ENCODE data around the gene ADH6.

Gene ADH6

GRCh38 chr4:99207069-99207743, 11.8 kb downstream of the ADH6 start:
- TF ChIP-seq REST (IDR thresholded peaks at IDR 0.05; ENCODE audit: insufficient read depth in 1 of 2, low read depth in 2 of 2, low read length in 2 of 2) (no peak), FOXP2 (optimal IDR thresholded peaks at IDR 0.05; ENCODE audit: borderline replicate concordance, extremely low read depth, extremely low read length, insufficient read depth) (no peak), TAF1 (IDR thresholded peaks at IDR 0.05; ENCODE audit: borderline replicate concordance, insufficient read depth, low read length) (no peak)

- no peak for TF ChIP-seq POLR2AphosphoS5 (IDR thresholded peaks at IDR 0.05; ENCODE audit: low read depth, low read length)
- TF ChIP-seq SIN3A (IDR thresholded peaks at IDR 0.05; ENCODE audit: borderline replicate concordance, insufficient read depth, low read length): no peak
These were observed 13.7 kb downstream of the ADH6 start for GRCh38 chr4:99205153-99205979.

GRCh38 chr4:99202536-99202935, 16.5 kb downstream of the ADH6 start:
- TF ChIP-seq REST (IDR thresholded peaks at IDR 0.05; ENCODE audit: insufficient read depth in 1 of 2, low read depth in 2 of 2, low read length in 2 of 2): no peak
- TF ChIP-seq FOXP2 (optimal IDR thresholded peaks at IDR 0.05; ENCODE audit: borderline replicate concordance, extremely low read depth, extremely low read length, insufficient read depth): no peak
- no peak for TF ChIP-seq TAF1 (IDR thresholded peaks at IDR 0.05; ENCODE audit: borderline replicate concordance, insufficient read depth, low read length)
- no peak for TF ChIP-seq SIN3A (IDR thresholded peaks at IDR 0.05; ENCODE audit: borderline replicate concordance, insufficient read depth, low read length)
- TF ChIP-seq POLR2AphosphoS5 (IDR thresholded peaks at IDR 0.05; ENCODE audit: low read depth, low read length): no peak

GRCh38 chr4:99202094-99202493, 17.0 kb downstream of the ADH6 start:
- TF ChIP-seq SIN3A (IDR thresholded peaks at IDR 0.05; ENCODE audit: borderline replicate concordance, insufficient read depth, low read length): no peak
- no peak for TF ChIP-seq TAF1 (IDR thresholded peaks at IDR 0.05; ENCODE audit: borderline replicate concordance, insufficient read depth, low read length)
- TF ChIP-seq REST (IDR thresholded peaks at IDR 0.05; ENCODE audit: insufficient read depth in 1 of 2, low read depth in 2 of 2, low read length in 2 of 2): no peak
- no peak for TF ChIP-seq FOXP2 (optimal IDR thresholded peaks at IDR 0.05; ENCODE audit: borderline replicate concordance, extremely low read depth, extremely low read length, insufficient read depth)
- no peak for TF ChIP-seq POLR2AphosphoS5 (IDR thresholded peaks at IDR 0.05; ENCODE audit: low read depth, low read length)

- no peak for TF ChIP-seq SIN3A (IDR thresholded peaks at IDR 0.05; ENCODE audit: borderline replicate concordance, insufficient read depth, low read length)
- no peak for TF ChIP-seq FOXP2 (optimal IDR thresholded peaks at IDR 0.05; ENCODE audit: borderline replicate concordance, extremely low read depth, extremely low read length, insufficient read depth)
- no peak for TF ChIP-seq REST (IDR thresholded peaks at IDR 0.05; ENCODE audit: insufficient read depth in 1 of 2, low read depth in 2 of 2, low read length in 2 of 2)
- no peak for TF ChIP-seq POLR2AphosphoS5 (IDR thresholded peaks at IDR 0.05; ENCODE audit: low read depth, low read length)
- no peak for TF ChIP-seq TAF1 (IDR thresholded peaks at IDR 0.05; ENCODE audit: borderline replicate concordance, insufficient read depth, low read length)
These were observed 17.4 kb downstream of the ADH6 start for GRCh38 chr4:99201690-99202089.

All from PFSK-1 (cell line).